HepG2 (cell line): ENCODE results near the gene LCE5A. TPM values are rescaled to one million over a fixed set of nuclear protein-coding genes. Genes with fewer than 3 reads are reported as not detected.

ENCODE experiments used
- ATAC-seq: fragments of 200-7000 bp; cut with Tn5 transposase; 3 replicates; pipeline ENCODE4 v1.9.1; 2020; ENCODE audit warnings: mild to moderate bottlenecking, moderate library complexity
- BruUV-seq: library from RNA; stranded (reverse); fragments of 400-500 nt; replicated peaks from 2 replicates; lab custom pipeline; 2021; lab: Mats Ljungman, UMichigan
- CTCF ChIA-PET: fragments of 300-600 bp; formaldehyde crosslinking; extraction: SDS; loops from one replicate; lab custom pipeline; 2021; ENCODE audit warnings: low total read pairs, inconsistent platforms, low intra/inter-chr PET ratio; lab: Yijun Ruan, JAX
- POLR2A ChIA-PET: fragments of 350-600 bp; sonication (Branson Sonifier 250); formaldehyde crosslinking; loops from one replicate; lab custom pipeline; 2020; ENCODE audit warnings: antibody characterized with exemption, inconsistent platforms; lab: Yijun Ruan, JAX
- DNase-seq: peaks from one replicate; pipeline ENCODE4 v3.0.0-alpha.2; 2015; ENCODE audit warnings: low spot score
- FAIRE-seq: peaks from 3 replicates; lab custom pipeline; 2011; peaks lifted over from hg19 to GRCh38; lab: Jason Lieb, UNC
- H2AFZ ChIP-seq: one replicate; pipeline ENCODE4 v1.6.1; 2011; ENCODE audit warnings: low read length, inconsistent platforms
- H3K27ac ChIP-seq: fragments of 300-600 bp; 3 replicates; pipeline ENCODE4 v1.8.0; 2011; ENCODE audit warnings: mixed run types, mild to moderate bottlenecking, mixed read lengths, low read length, inconsistent platforms; ENCODE audit not compliant: insufficient read depth; ENCODE audit errors: extremely low read length
- H3K27me3 ChIP-seq, 2 experiments: fragments of 200-600 bp in 1 of 2; 2 replicates in 1 of 2; 3 replicates in 1 of 2; pipeline versions ENCODE4 v1.6.0 to v1.8.0; 2011; ENCODE audit warnings: low read length in 2 of 2, mild to moderate bottlenecking in 2 of 2, moderate library complexity in 2 of 2, inconsistent platforms in 1 of 2; ENCODE audit not compliant: insufficient read depth in 2 of 2, control insufficient read depth in 1 of 2
- H3K36me3 ChIP-seq, 2 experiments: fragments of 200-600 bp in 1 of 2; replicated peaks in 1 of 2; 2 replicates in 1 of 2; 3 replicates in 1 of 2; pipeline versions ENCODE4 v1.5.1 to v1.8.0; 2011; ENCODE audit warnings: low read length in 2 of 2, inconsistent platforms in 1 of 2; ENCODE audit not compliant: insufficient read depth in 2 of 2, control insufficient read depth in 1 of 2
- H3K4me1 ChIP-seq: 2 replicates; pipeline ENCODE4 v1.5.1; 2012; ENCODE audit warnings: low read length, inconsistent platforms; ENCODE audit not compliant: insufficient read depth
- H3K4me2 ChIP-seq: 2 replicates; pipeline ENCODE4 v1.6.0; 2011; ENCODE audit warnings: low read depth, low read length, inconsistent platforms
- H3K4me3 ChIP-seq, 3 experiments: fragments of 200-600 bp in 1 of 3; sonication (generic), shearing (Covaris generic) in 1 of 3; replicated peaks in 1 of 3; 2 replicates each; pipeline ENCODE4 v1.5.1; 2011 to 2016; ENCODE audit warnings: low read length in 3 of 3, inconsistent platforms in 2 of 3, low read depth in 2 of 3, mild to moderate bottlenecking in 2 of 3, control low read depth in 1 of 3, mixed read lengths in 1 of 3; ENCODE audit not compliant: insufficient read depth in 1 of 3
- H3K79me2 ChIP-seq: one replicate; pipeline ENCODE4 v1.6.1; 2011; ENCODE audit warnings: low read length, inconsistent platforms; ENCODE audit not compliant: insufficient read depth
- H3K9ac ChIP-seq: 2 replicates; pipeline ENCODE4 v1.6.0; 2011; ENCODE audit warnings: mild to moderate bottlenecking, low read depth, low read length, inconsistent platforms; ENCODE audit not compliant: insufficient read depth
- H3K9me3 ChIP-seq: 2 replicates; pipeline ENCODE4 v1.5.1; 2012; ENCODE audit warnings: mild to moderate bottlenecking, low read length
- H4K20me1 ChIP-seq: 2 replicates; pipeline ENCODE4 v1.6.0; 2011; ENCODE audit warnings: inconsistent platforms, mild to moderate bottlenecking, low read length, moderate library complexity; ENCODE audit not compliant: insufficient read depth
- ARNT ChIP-seq: fragments of 450-650 bp; IDR thresholded peaks from 2 replicates; pipeline ENCODE4 v1.6.1; 2017
- ARNTL ChIP-seq: sonication (generic); formaldehyde crosslinking; IDR thresholded peaks from 2 replicates; pipeline ENCODE4 v1.4.0; 2020; ENCODE audit warnings: mild to moderate bottlenecking, missing genetic modification reagents
- DMAP1 ChIP-seq: IDR thresholded peaks from 2 replicates; pipeline ENCODE4 v1.6.1; 2016
- E2F5 ChIP-seq: sonication (generic); formaldehyde crosslinking; conservative IDR thresholded peaks from 2 replicates; pipeline ENCODE4 v1.4.0; 2020; ENCODE audit warnings: missing genetic modification reagents
- JUND ChIP-seq: sonication (generic); formaldehyde crosslinking; IDR thresholded peaks from 2 replicates; pipeline ENCODE4 v1.8.0; 2022; ENCODE audit warnings: mild to moderate bottlenecking, missing genetic modification reagents
- KDM4B ChIP-seq: sonication (generic); formaldehyde crosslinking; IDR thresholded peaks from 2 replicates; pipeline ENCODE4 v1.4.0; 2020; ENCODE audit warnings: missing genetic modification reagents
- MAZ ChIP-seq, 2 experiments: sonication (generic) in 1 of 2; formaldehyde crosslinking in 1 of 2; IDR thresholded peaks; 2 replicates each; pipeline versions ENCODE4 v1.5.0 to v1.6.1; 2012 to 2020; ENCODE audit warnings: low read depth in 2 of 2, mild to moderate bottlenecking in 2 of 2, borderline replicate concordance in 1 of 2, improper control_type of control experiment in 1 of 2, low read length in 1 of 2, missing genetic modification reagents in 1 of 2, moderate library complexity in 1 of 2
- PHF21A ChIP-seq: sonication (generic); formaldehyde crosslinking; IDR thresholded peaks from 2 replicates; pipeline ENCODE4 v1.5.0; 2020; ENCODE audit warnings: mild to moderate bottlenecking, missing genetic modification reagents
- SP1 ChIP-seq, 2 experiments: fragments of 450-650 bp in 1 of 2; sonication (generic) in 1 of 2; formaldehyde crosslinking in 1 of 2; IDR thresholded peaks; 2 replicates each; pipeline versions ENCODE4 v1.4.0 to v1.6.1; 2016 to 2020; ENCODE audit warnings: missing genetic modification reagents in 1 of 2
- SP2 ChIP-seq: sonication (generic); formaldehyde crosslinking; IDR thresholded peaks from 2 replicates; pipeline ENCODE4 v1.5.1; 2020; ENCODE audit warnings: mild to moderate bottlenecking, missing genetic modification reagents
- TFE3 ChIP-seq: IDR thresholded peaks from 2 replicates; pipeline ENCODE4 v1.6.1; 2016
- ZHX1 ChIP-seq: sonication (generic); formaldehyde crosslinking; IDR thresholded peaks from 2 replicates; pipeline ENCODE4 v1.8.1; 2022; ENCODE audit warnings: low read depth, mild to moderate bottlenecking, missing genetic modification reagents
- ZNF180 ChIP-seq: sonication (generic); formaldehyde crosslinking; IDR thresholded peaks from 2 replicates; pipeline ENCODE4 v1.4.0; 2020; ENCODE audit warnings: low read depth, missing genetic modification reagents, borderline replicate concordance
- ZNF275 ChIP-seq: sonication (generic); formaldehyde crosslinking; IDR thresholded peaks from 2 replicates; pipeline ENCODE4 v1.8.0; 2022; ENCODE audit warnings: missing genetic modification reagents, mild to moderate bottlenecking, inconsistent platforms, borderline replicate concordance
- ZNF704 ChIP-seq: sonication (generic); formaldehyde crosslinking; IDR thresholded peaks from 2 replicates; pipeline ENCODE4 v1.8.1; 2023; ENCODE audit warnings: mild to moderate bottlenecking, inconsistent platforms, moderate library complexity, missing genetic modification reagents, borderline replicate concordance
- WGBS: methylation state at CpG from one replicate; pipeline ENCODE4 v1.1.6; 2017; ENCODE audit warnings: low lambda C conversion rate; 5-methylcytosine and 5-hydroxymethylcytosine counted together
- in situ Hi-C: cut with HindIII; loops from 2 replicates; pipeline ENCODE4 v1.10.0; 2017; ENCODE audit warnings: low pct_unique_long_range_greater_than_20kb; ENCODE audit not compliant: extremely low pct_ligation_motif_present
- intact Hi-C: fragments of 100-400 bp; cut with micrococcal nuclease; formaldehyde crosslinking; loops from one replicate; pipeline ENCODE4 v1.10.0; 2022; ENCODE audit not compliant: unreplicated experiment
- polyA plus RNA-seq, 8 experiments: library from polyadenylated mRNA; depleted of rRNA in 3 of 8; stranded (reverse) in 7 of 8; unstranded in 1 of 8; fragments of >200 nt; fragmentation: Illumina TruSeq in 4 of 8; extraction: Trizol in 4 of 8; gene quantifications; 2 replicates each; pipeline versions ENCODE4 v1.2.1 to v1.2.3, GENCODE V29; 2011 to 2016; ENCODE audit warnings: low read depth in 4 of 8, missing spikeins in 1 of 8, mixed read lengths in 1 of 8; ENCODE audit not compliant: insufficient read depth in 1 of 8
- total RNA-seq, 5 experiments: library from RNA; depleted of rRNA; stranded (reverse); fragments of >200 nt; fragmentation: Illumina TruSeq; extraction: Trizol; gene quantifications; 2 replicates each; pipeline ENCODE4 v1.2.3, GENCODE V29; 2016; ENCODE audit warnings: low read depth in 1 of 5

LCE5A gene
- total and polyA plus RNA-seq, 2 of the 13 experiments (the other 11 are each of a cell fraction or from before 2014, with no cell fraction given) = not detected

GRCh38 chr1:152506899-152507498 lies 3.6 kb upstream of the LCE5A start:
- POLR2A ChIA-PET = no interaction called here
- no peaks in the 10 kb centered on the region for H3K79me2 ChIP-seq
- H3K27me3 ChIP-seq = peaks cover 1 to 6% of the 10 kb centered on the region in 2 experiments; a peak in 2 of 5 replicates
- H3K4me2 ChIP-seq = no peak overlapping the region
- no peak for DNase-seq
- in situ Hi-C loops (no loop called here), intact Hi-C loops (no loop called here)
- H3K4me3 ChIP-seq = no peak overlapping the region
- no peaks in the 10 kb centered on the region for H4K20me1 ChIP-seq
- BruUV-seq = no TSS peak
- CTCF ChIA-PET = no interaction called here
- no peak overlapping the region for H3K9ac ChIP-seq
- no peak overlapping the region for H3K27ac ChIP-seq
- no peak for ATAC-seq
- no peak overlapping the region for H2AFZ ChIP-seq
- WGBS = 0% methylated on average over 1 of the region's 1 CpG
- H3K4me1 ChIP-seq = peaks cover 1% of the 10 kb centered on the region; the same call in 1 of the 2 replicates
- no peak for FAIRE-seq
- H3K9me3 ChIP-seq = no peaks in the 10 kb centered on the region
- no peaks in the 10 kb centered on the region for H3K36me3 ChIP-seq
- no peak for TF ChIP-seq SP1 (IDR thresholded peaks at IDR 0.05)
- no peak for TF ChIP-seq SP1 (CRISPR knock-in tag; IDR thresholded peaks at IDR 0.05)
- TF ChIP-seq SP2 (CRISPR knock-in tag) = no peak
- no peak for TF ChIP-seq ZNF180 (CRISPR knock-in tag)
- TF ChIP-seq ZNF704 = no peak
- TF ChIP-seq MAZ (IDR thresholded peaks at IDR 0.05; ENCODE audit: borderline replicate concordance, low read depth, low read length) = no peak
- no peak for TF ChIP-seq MAZ (CRISPR knock-in tag; IDR thresholded peaks at IDR 0.05; ENCODE audit: low read depth)
- TF ChIP-seq PHF21A (CRISPR knock-in tag) = no peak
- TF ChIP-seq KDM4B (CRISPR knock-in tag) = no peak
- TF ChIP-seq TFE3 (CRISPR knock-in tag) = no peak
- no peak for TF ChIP-seq ARNTL (CRISPR knock-in tag)
- no peak for TF ChIP-seq DMAP1 (CRISPR knock-in tag)
- TF ChIP-seq E2F5 = no peak
- no peak for TF ChIP-seq ARNT
- TF ChIP-seq ZNF275 = no peak
- no peak for TF ChIP-seq ZHX1 (CRISPR knock-in tag)
- no peak for TF ChIP-seq JUND
